Parathyroid adenoma (tissue), 2 donors: ENCODE data around the gene NAA25.

ENCODE experiments used
- H2AFZ ChIP-seq: fragments of 300-600 bp; sonication (generic); one replicate; pipeline ENCODE4 v1.7.0; 2017; ENCODE audit warnings: antibody characterized with exemption, mild to moderate bottlenecking
- H3K27ac ChIP-seq: fragments of 300-600 bp; sonication (generic); one replicate; pipeline ENCODE4 v1.7.0; 2017
- H3K27me3 ChIP-seq: fragments of 300-600 bp; sonication (generic); one replicate; pipeline ENCODE4 v1.7.0; 2017; ENCODE audit warnings: low read length; ENCODE audit not compliant: control insufficient read depth, insufficient read depth
- H3K36me3 ChIP-seq: fragments of 300-600 bp; sonication (generic); one replicate; pipeline ENCODE4 v1.7.0; 2017; ENCODE audit warnings: low read length; ENCODE audit not compliant: control insufficient read depth, insufficient read depth
- H3K4me1 ChIP-seq: fragments of 300-600 bp; sonication (generic); one replicate; pipeline ENCODE4 v1.7.0; 2017; ENCODE audit warnings: control low read depth
- H3K4me2 ChIP-seq: fragments of 300-600 bp; sonication (generic); one replicate; pipeline ENCODE4 v1.7.0; 2017; ENCODE audit warnings: low read length
- H3K4me3 ChIP-seq: fragments of 300-600 bp; sonication (generic); one replicate; pipeline ENCODE4 v1.7.0; 2017; ENCODE audit warnings: low read depth, low read length
- H3K79me2 ChIP-seq: fragments of 300-600 bp; sonication (generic); one replicate; pipeline ENCODE4 v1.7.0; 2017; ENCODE audit warnings: control low read depth
- H3K9ac ChIP-seq: fragments of 300-600 bp; sonication (generic); one replicate; pipeline ENCODE4 v1.7.0; 2017; ENCODE audit warnings: mild to moderate bottlenecking
- H3K9me3 ChIP-seq: fragments of 300-600 bp; sonication (generic); one replicate; pipeline ENCODE4 v1.7.0; 2017; ENCODE audit warnings: low read length; ENCODE audit not compliant: control insufficient read depth
- CTCF ChIP-seq: fragments of 300-600 bp; sonication (generic); IDR thresholded peaks from one replicate; pipeline ENCODE4 v1.7.0; 2017; ENCODE audit warnings: antibody characterized with exemption, mild to moderate bottlenecking
- donor health status: primary hyperparathyroidism.

NAA25 gene

GRCh38 chr12:112125250-112125999 is 16.8 kb upstream of the NAA25 start, which contains the start of gene TRAFD1:
TSS of gene TRAFD1 (plus strand) at chr12:112125560. CDS start at chr12:112130523, 4,963 bp downstream.
- Histone ChIP-seq H3K4me1 (peaks cover 7% of the 10 kb centered on the region), H3K36me3 (no peaks in the 10 kb centered on the region), H2AFZ (peak within 1 kb of the TSS; percentile 94), H3K9ac (peak within 1 kb of the TSS; percentile 73), H3K27ac (peak within 1 kb of the TSS; percentile 67), H3K9me3 (no peaks in the 10 kb centered on the region), H3K4me3 (peak within 1 kb of the TSS; percentile 75), H3K79me2 (peaks cover 29% of the 10 kb centered on the region), H3K4me2 (peak within 1 kb of the TSS; percentile 65), H3K27me3 (no peaks in the 10 kb centered on the region)
- TF ChIP-seq CTCF = no peak

DNA sequence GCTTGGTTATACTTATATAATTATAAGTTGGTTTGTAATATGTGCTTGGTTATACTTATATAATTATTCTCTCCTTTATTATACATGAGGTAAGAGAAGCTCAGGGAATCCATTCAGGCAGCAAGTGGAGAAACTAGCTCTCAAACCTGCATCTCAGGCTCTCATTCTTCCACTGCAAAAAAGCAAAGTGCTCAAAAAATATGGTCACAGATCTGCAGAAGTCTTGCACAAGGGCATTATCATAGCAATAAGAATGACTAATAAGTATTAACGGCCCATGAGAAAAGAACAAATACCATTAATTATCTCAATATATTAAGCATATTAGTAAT is 16.3 kb upstream of the NAA25 start:
- Histone ChIP-seq H3K4me3 (no peak overlapping the region), H2AFZ (peak overlapping the region; percentile 94), H3K36me3 (no peaks in the 10 kb centered on the region), H3K79me2 (peaks cover 29% of the 10 kb centered on the region), H3K4me1 (peaks cover 7% of the 10 kb centered on the region), H3K27me3 (no peaks in the 10 kb centered on the region), H3K9me3 (no peaks in the 10 kb centered on the region), H3K9ac (no peak overlapping the region), H3K4me2 (peak overlapping the region; percentile 65), H3K27ac (no peak overlapping the region)
- TF ChIP-seq CTCF = no peak

DNA sequence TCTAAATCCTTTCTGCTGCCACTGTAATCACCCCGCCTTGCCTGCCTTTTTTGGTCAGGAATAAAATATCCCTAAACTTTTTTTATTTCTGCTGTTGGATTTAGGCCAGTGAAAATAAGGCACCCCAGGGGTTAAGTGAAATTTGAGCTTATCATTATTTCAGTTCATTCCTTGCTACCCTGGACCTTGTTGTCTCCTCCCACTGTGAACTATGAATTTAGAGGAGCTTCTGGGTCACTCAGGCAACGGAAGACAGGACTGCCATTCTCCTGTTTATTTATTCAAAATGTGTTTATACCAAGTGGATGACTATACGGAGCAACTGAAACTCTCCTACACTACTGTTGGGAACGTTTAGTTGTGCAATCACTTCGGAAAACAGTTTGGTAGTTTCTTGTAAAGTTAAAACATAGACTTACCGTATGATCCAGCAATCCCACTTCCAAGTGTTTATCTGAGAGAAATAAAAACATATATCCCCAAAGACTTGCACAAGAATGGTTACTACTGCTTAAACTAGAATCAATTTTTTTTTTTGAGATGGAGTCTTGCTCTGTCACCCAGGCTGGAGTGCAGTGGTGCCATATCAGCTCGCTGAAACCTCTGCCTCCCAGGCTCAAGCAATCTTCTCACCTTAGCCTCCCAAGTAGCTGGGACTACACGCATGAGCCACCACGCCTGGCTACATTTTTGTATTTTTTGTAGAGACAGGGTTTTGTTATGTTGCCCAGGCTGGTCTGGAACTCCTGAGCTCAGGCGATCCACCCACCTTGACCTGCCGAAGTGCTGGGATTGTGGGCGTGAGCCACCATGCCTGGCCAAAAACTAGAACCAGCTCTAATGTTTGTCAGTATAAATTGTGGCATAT is 14.5 kb upstream of the NAA25 start:
- H3K4me1 ChIP-seq = peaks cover 7% of the 10 kb centered on the region
- no peaks in the 10 kb centered on the region for H3K36me3 ChIP-seq
- peaks cover 26% of the 10 kb centered on the region for H3K79me2 ChIP-seq
- no peak overlapping the region for H3K9ac ChIP-seq
- H3K4me2 ChIP-seq = peak overlapping the region; percentile 1
- H3K27me3 ChIP-seq = no peaks in the 10 kb centered on the region
- no peak for TF ChIP-seq CTCF
- no peak overlapping the region for H3K27ac ChIP-seq
- H2AFZ ChIP-seq = peak overlapping the region; percentile 23
- no peaks in the 10 kb centered on the region for H3K9me3 ChIP-seq
- H3K4me3 ChIP-seq = no peak overlapping the region

GRCh38 chr12:112121780-112122565 is 13.4 kb upstream of the NAA25 start:
- no peak overlapping the region for H3K4me3 ChIP-seq

More at GRCh38 chr12:112121780-112122565, 13.4 kb upstream of the NAA25 start:
- Histone ChIP-seq H3K4me1 (peaks cover 7% of the 10 kb centered on the region), H3K27me3 (no peaks in the 10 kb centered on the region), H2AFZ (no peak overlapping the region), H3K27ac (no peak overlapping the region), H3K4me2 (no peak overlapping the region), H3K9me3 (no peaks in the 10 kb centered on the region), H3K9ac (no peak overlapping the region), H3K36me3 (no peaks in the 10 kb centered on the region), H3K79me2 (peaks cover 16% of the 10 kb centered on the region)
- no peak for TF ChIP-seq CTCF
